ENCODE measurements around the gene SYNCRIP.
"Not testable (repeated sequence)": the region's sequence is repeated elsewhere in the genome, so short reads cannot be mapped to it uniquely, and the experiment has no call there.

The SYNCRIP gene

GRCh38 chr6:85593438-85594196 lies 49.1 kb downstream of the SYNCRIP start, which contains the start of gene SNX14:
Gene SNX14, minus strand, starts transcription at chr6:85593858. Its CDS starts 140 bp downstream, at chr6:85593718.
- peak; percentile 52 to 59 (median 56) for DNase-seq

- no peak for DNase-seq
These were observed 50.7 kb downstream of the SYNCRIP start for GRCh38 chr6:85592033-85592432.

GRCh38 chr6:85591207-85591606 lies 51.5 kb downstream of the SYNCRIP start:
- DNase-seq, result no peak

GRCh38 chr6:85585741-85586140 lies 56.9 kb downstream of the SYNCRIP start:
- no peak for DNase-seq

GRCh38 chr6:85582832-85583231 lies 59.9 kb downstream of the SYNCRIP start:
- not testable (repeated sequence) for DNase-seq

- DNase-seq, result no peak
These were observed 61.1 kb downstream of the SYNCRIP start for GRCh38 chr6:85581572-85581971.

GRCh38 chr6:85580878-85581267 lies 61.8 kb downstream of the SYNCRIP start:
- DNase-seq, result no peak

GRCh38 chr6:85580118-85580877 lies 62.4 kb downstream of the SYNCRIP start:
- DNase-seq, result no peak

- DNase-seq, result no peak
These were observed 63.1 kb downstream of the SYNCRIP start for GRCh38 chr6:85579581-85579980.

- DNase-seq, result no peak
These were observed 66.2 kb downstream of the SYNCRIP start for GRCh38 chr6:85576476-85576875.

GRCh38 chr6:85574932-85575598 lies 67.6 kb downstream of the SYNCRIP start:
- no peak for DNase-seq

- DNase-seq, result no peak
These were observed 73.4 kb downstream of the SYNCRIP start for GRCh38 chr6:85569323-85569722.

- no peak for DNase-seq
These were observed 74.3 kb downstream of the SYNCRIP start for GRCh38 chr6:85568411-85568810.

- DNase-seq, result no peak
These were observed 77.0 kb downstream of the SYNCRIP start for GRCh38 chr6:85565736-85566135.

- not testable (repeated sequence) for DNase-seq
These were observed 78.5 kb downstream of the SYNCRIP start for GRCh38 chr6:85564223-85564622.

Measured in activated CD4-positive, CD25-positive, alpha-beta regulatory T cell (primary cell).